Psoas muscle (tissue), 8 donors: ENCODE results near the gene SINHCAF. TPM values are rescaled to one million over a fixed set of nuclear protein-coding genes. Genes with fewer than 3 reads are reported as not detected.

Source experiments
- ATAC-seq, 4 donors: fragments of 200-7000 bp; cut with Tn5 transposase; one replicate each; pipeline ENCODE4 v1.9.1; 2020; ENCODE audit warnings: moderate library complexity in 3 of 4, mild to moderate bottlenecking in 2 of 4
- DNase-seq, 2 donors: peaks; one replicate each; pipeline ENCODE4 v3.0.0-alpha.2; 2020
- H3K27ac ChIP-seq: fragments of 200-600 bp; one replicate; pipeline ENCODE4 v1.8.0; 2022
- H3K27me3 ChIP-seq, 3 donors: fragments of 200-600 bp in 1 of 3; one replicate each; pipeline versions ENCODE4 v1.6.1 to v1.8.0; 2013 to 2022; ENCODE audit warnings: low read length in 2 of 3, mild to moderate bottlenecking in 2 of 3, moderate library complexity in 1 of 3; ENCODE audit not compliant: insufficient read depth in 3 of 3
- H3K36me3 ChIP-seq, 2 donors: fragments of 200-600 bp in 1 of 2; one replicate each; pipeline versions ENCODE4 v1.6.1 to v1.8.0; 2013 to 2022; ENCODE audit warnings: low read depth in 1 of 2, mild to moderate bottlenecking in 1 of 2, moderate library complexity in 1 of 2; ENCODE audit not compliant: insufficient read depth in 1 of 2
- H3K4me1 ChIP-seq: fragments of 200-600 bp; one replicate; pipeline ENCODE4 v1.8.0; 2022
- H3K4me3 ChIP-seq: fragments of 200-600 bp; one replicate; pipeline ENCODE4 v1.8.0; 2022; ENCODE audit warnings: mild to moderate bottlenecking
- H3K9me3 ChIP-seq: fragments of 200-600 bp; one replicate; pipeline ENCODE4 v1.8.0; 2022
- CTCF ChIP-seq: fragments of 200-600 bp; IDR thresholded peaks from one replicate; pipeline ENCODE4 v1.8.0; 2022; ENCODE audit warnings: antibody characterized with exemption
- WGBS, 3 donors: extraction: QIAGEN DNeasy Blood & Tissue Kit; methylation state at CpG; one replicate each; pipeline versions ENCODE4 v1.1.6 to v1.1.7; 2013; 5-methylcytosine and 5-hydroxymethylcytosine counted together
- intact Hi-C, 2 donors: fragments of 100-400 bp; cut with DNase I; formaldehyde crosslinking; loops; one replicate each; pipeline versions ENCODE4 v1.11.0 to v1.14.2; 2022
- polyA plus RNA-seq, 3 donors: library from polyadenylated mRNA; stranded (reverse); fragments of 200-250 nt; gene quantifications; one replicate each; pipeline ENCODE4 v1.2.3, GENCODE V29; 2013
- total RNA-seq, 4 donors: library from RNA; stranded (reverse); fragmentation: NEBNext Ultra II Directional in 2 of 4; extraction: Animal tissue kit (Norgen Biotek cat#: 25700) in 2 of 4; gene quantifications; one replicate each; pipeline versions ENCODE4 v1.2.1 to v1.2.4, GENCODE V29; 2021 to 2023
- donor health status: healthy with polysubstance abuse.
- donor health status: DM: no; HTN: no; CAD: no; lungs with moderate emphysema.
- donor health status: Bipolar disorder and iron deficiency.
- donor health status: healthy.
- donor health status: DM: yes; HTN: yes; CAD: no.
- donor health status: DM: no; HTN: no; CAD: no.
- donor health status: DM: no; HTN: no; CAD: no.
- donor health status: DM: yes; HTN: yes; CAD: no.

Gene SINHCAF
- total and polyA plus RNA-seq, 7 donors, result 1.3 to 7.7 (median 2.9) TPM

- Histone ChIP-seq H3K27me3 (no peaks in the 10 kb centered on the region), H3K27ac (no peak overlapping the region), H3K9me3 (no peaks in the 10 kb centered on the region), H3K4me1 (no peaks in the 10 kb centered on the region), H3K4me3 (no peak overlapping the region), H3K36me3 (no peaks in the 10 kb centered on the region)
- ATAC-seq, result no peak
- WGBS, 3 donors, result 91 to 97% (median 91%) methylated on average over 1 of the region's 1 CpG
- no peak for TF ChIP-seq CTCF
- intact Hi-C loops, result no loop called here
- DNase-seq, result no peak
These were observed 19.1 kb downstream of the SINHCAF start for GRCh38 chr12:31306866-31307265.

GRCh38 chr12:31303466-31303865 lies 22.5 kb downstream of the SINHCAF start:
- Histone ChIP-seq H3K27ac (no peak overlapping the region), H3K27me3 (no peaks in the 10 kb centered on the region), H3K4me3 (no peak overlapping the region), H3K4me1 (no peaks in the 10 kb centered on the region), H3K9me3 (no peaks in the 10 kb centered on the region), H3K36me3 (no peaks in the 10 kb centered on the region)
- TF ChIP-seq CTCF, result no peak
- DNase-seq, result no peak
- 86 to 94% (median 94%) methylated on average over 5 of the region's 5 CpGs for WGBS, 3 donors
- no peak for ATAC-seq
- intact Hi-C loops, result no loop called here

GRCh38 chr12:31301311-31301710 lies 24.6 kb downstream of the SINHCAF start:
- Histone ChIP-seq H3K4me1 (no peaks in the 10 kb centered on the region), H3K4me3 (no peak overlapping the region), H3K9me3 (no peaks in the 10 kb centered on the region), H3K36me3 (no peaks in the 10 kb centered on the region), H3K27ac (no peak overlapping the region), H3K27me3 (no peaks in the 10 kb centered on the region)
- no peak for DNase-seq
- 93 to 97% (median 95%) methylated on average over 2 of the region's 2 CpGs for WGBS, 3 donors
- no peak for ATAC-seq
- TF ChIP-seq CTCF, result no peak
- intact Hi-C loops, result no loop called here

GRCh38 chr12:31300783-31301182 lies 25.2 kb downstream of the SINHCAF start:
- H3K27me3 ChIP-seq, result no peaks in the 10 kb centered on the region
- intact Hi-C loops, result no loop called here
- no peaks in the 10 kb centered on the region for H3K36me3 ChIP-seq
- no peaks in the 10 kb centered on the region for H3K9me3 ChIP-seq
- no peak for TF ChIP-seq CTCF
- DNase-seq (no peak), ATAC-seq (no peak)
- 92 to 97% (median 93%) methylated on average over 3 of the region's 3 CpGs for WGBS, 3 donors
- no peak overlapping the region for H3K4me3 ChIP-seq
- H3K4me1 ChIP-seq, result no peaks in the 10 kb centered on the region
- H3K27ac ChIP-seq, result no peak overlapping the region

GRCh38 chr12:31300341-31300740 lies 25.6 kb downstream of the SINHCAF start:
- H3K4me1 ChIP-seq, result no peaks in the 10 kb centered on the region
- H3K27me3 ChIP-seq, result no peaks in the 10 kb centered on the region
- DNase-seq, result no peak
- WGBS, 3 donors, result 82 to 96% (median 89%) methylated on average over 1 of the region's 1 CpG
- H3K36me3 ChIP-seq, result no peaks in the 10 kb centered on the region
- no peak for ATAC-seq
- no peaks in the 10 kb centered on the region for H3K9me3 ChIP-seq
- H3K4me3 ChIP-seq, result no peak overlapping the region
- no peak overlapping the region for H3K27ac ChIP-seq
- no peak for TF ChIP-seq CTCF
- intact Hi-C loops, result no loop called here
